ENCODE measurements around the gene ADARB1.

- TF ChIP-seq CTCF (conservative IDR thresholded peaks at IDR 0.05; ENCODE audit: low read depth, low read length): no peak
- TF ChIP-seq EZH2 (IDR thresholded peaks at IDR 0.05; ENCODE audit: low read length, unreplicated experiment): no peak
- TF ChIP-seq EZH2phosphoT487 (IDR thresholded peaks at IDR 0.05; ENCODE audit: borderline replicate concordance, low read length): no peak
Measured at GRCh38 chr21:45091550-45092322, 17.4 kb downstream of the ADARB1 start.

All from PC-3 (cell line).